HG03196 (cell line): ENCODE results near the gene CDK9.
"Not testable (repeated sequence)": the region's sequence is repeated elsewhere in the genome, so short reads cannot be mapped to it uniquely, and the experiment has no call there.

Experiments used
- ATAC-seq: cut with Tn5 transposase; IDR thresholded peaks from one replicate; pipeline ENCODE4 v1.9.1; 2021; ENCODE audit not compliant: unreplicated experiment

The CDK9 gene

DNA sequence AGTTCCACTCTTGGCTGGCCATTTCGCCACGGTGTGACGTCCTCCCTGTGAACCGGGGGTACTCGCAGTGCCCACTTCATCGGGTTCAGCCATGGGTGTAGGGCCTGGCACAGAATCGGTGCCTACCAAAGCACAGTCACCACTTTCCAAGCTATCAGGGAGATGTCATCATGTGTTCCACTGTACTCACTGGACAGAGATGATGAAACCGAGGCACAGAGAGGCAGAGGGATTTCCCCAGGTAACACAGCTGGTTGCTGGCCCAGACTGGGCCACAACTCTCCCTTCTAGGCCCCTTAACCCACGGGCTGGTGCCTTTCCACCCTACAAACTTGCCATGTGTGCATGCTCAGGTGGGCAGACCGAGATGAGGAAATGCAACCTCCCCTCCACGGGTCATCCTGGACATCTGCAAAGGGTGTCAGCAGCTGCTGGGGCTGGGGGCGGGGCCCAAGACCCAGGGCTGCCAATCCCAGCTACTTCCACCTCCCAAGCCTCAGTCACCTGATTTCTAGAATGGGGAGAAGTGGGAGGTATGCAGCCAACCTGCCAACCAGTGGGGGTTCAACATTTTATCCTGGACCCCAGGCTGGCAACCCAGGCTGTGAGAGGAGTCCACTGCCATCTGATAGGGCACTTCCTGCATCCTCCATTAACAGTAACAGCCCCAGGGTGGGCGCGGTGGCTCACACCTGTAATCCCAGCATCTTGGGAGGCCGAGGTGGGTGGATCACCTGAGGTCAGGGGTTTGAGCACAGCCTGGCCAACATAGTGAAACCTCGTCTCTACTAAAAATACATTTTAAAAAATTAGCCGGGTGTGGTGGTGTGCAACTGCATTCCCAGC lies 6.5 kb upstream of the CDK9 start:
- peak; percentile 36 for ATAC-seq

DNA sequence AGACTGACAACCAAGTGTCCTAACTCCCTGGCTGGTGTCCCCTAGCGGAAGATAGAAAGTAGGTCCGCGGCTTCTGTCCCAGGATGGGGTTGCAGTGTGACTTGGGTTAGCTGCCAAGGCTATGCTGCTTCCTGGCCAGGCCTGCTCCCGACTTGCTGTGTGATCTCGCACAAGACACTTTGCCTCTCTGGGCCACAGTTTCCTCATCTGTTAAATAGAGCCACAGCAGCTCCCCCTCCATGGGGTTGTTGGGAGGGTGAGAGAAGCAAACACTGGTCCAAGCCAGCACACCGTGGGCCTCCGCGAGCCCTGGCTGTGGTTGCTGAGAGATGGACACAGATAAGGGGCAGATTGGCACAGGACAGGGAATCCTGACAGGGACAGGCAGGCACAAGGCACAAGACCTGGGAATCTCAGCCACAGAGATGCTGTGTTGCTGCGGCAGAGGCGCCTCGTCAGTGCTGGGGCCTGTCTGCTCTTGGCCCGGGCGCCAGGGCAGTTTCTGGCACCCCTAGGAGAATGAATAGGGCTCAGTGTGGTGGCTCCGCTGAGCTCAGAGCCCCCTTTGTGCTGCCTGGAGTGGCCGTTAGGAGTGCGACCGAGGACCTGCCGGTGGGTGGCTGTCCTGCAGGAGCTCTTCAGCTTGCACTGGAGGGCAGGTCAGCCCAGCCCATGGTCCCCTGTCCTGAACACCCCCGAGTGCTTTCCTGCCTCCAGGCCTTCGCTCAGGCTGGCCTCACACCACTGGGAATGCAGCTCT lies 5.5 kb upstream of the CDK9 start:
- no peak for ATAC-seq

DNA sequence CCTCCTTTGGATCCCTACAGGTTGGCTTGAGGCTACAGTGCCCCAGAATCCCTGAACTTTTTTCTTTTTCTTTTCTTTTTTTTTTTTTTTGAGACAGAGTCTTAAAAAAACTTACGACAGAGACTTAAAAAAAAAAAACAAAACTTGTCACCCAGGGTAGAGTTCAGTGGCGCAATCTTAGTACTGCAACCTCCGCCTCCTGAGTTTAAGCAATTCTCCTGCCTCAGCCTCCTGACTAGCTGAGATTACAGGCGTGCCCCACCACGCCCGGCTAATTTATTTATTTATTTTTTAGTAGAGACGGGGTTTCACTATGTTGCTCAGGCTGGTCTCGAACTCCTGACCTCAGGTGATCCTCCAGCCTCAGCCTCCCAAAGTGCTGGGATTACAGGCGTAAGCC lies 4.9 kb upstream of the CDK9 start:
- ATAC-seq: not testable (repeated sequence)

DNA sequence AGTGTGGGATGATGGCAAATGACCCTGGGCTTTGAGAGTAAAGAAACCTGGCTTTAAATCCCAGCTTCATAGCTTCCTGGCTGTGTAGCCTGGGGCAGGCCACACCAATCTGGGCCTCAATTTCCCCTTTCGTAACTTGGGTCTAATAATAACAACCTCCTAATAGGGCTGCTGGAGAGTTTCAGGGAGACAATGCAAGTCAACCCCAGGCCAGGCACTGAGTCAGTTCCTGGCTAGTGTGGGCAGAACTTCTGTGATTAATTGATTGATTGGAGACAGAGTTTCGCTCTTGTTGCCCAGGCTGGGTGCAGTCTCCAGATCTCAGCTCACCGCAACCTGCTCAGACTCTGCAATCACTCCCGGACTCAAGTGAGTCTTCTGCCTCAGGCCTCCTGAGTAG lies 4.0 kb upstream of the CDK9 start:
- ATAC-seq: no peak

DNA sequence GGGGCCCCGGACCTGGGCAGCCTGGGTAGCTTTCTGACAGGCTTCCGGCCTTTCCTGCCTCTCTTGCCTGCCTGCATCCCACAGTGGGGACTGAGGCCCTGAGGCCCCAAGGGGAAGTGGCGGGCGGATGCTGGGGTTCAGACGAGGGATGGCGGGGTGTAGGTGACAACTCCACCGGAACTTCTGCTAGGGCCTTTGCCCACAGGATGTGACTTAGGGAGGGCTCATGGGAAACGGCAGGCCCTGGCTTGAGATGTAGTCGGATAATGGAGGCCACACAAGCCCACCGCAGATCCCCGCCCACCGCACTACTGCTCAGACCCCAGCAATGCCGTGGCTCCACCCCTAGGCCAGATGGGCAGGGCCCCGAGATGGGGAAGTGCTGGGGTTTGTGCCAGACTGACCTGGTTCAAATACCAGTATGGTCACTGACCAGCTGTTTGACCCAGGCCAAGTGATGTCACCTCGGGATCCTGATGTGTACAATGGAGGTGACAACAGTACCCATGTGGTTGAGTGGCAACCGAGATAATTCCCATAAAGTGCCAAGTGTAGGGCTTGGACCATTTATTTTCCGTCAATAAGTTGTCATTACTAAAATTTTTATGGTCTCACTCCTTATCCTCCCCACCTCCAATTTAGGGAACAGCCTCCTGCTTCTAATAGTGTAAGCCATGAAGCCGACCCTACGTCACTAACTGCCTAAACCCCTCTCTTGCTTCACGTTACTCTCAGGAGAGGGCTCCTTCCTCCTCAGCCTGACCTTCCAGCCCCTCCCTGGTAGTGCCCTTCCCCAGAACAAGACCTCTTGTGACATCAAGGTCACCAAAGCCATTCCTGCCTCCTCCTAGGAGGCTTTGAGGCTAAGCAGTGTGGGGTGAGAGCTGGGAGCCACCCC lies 2.5 kb upstream of the CDK9 start:
- ATAC-seq: no peak

DNA sequence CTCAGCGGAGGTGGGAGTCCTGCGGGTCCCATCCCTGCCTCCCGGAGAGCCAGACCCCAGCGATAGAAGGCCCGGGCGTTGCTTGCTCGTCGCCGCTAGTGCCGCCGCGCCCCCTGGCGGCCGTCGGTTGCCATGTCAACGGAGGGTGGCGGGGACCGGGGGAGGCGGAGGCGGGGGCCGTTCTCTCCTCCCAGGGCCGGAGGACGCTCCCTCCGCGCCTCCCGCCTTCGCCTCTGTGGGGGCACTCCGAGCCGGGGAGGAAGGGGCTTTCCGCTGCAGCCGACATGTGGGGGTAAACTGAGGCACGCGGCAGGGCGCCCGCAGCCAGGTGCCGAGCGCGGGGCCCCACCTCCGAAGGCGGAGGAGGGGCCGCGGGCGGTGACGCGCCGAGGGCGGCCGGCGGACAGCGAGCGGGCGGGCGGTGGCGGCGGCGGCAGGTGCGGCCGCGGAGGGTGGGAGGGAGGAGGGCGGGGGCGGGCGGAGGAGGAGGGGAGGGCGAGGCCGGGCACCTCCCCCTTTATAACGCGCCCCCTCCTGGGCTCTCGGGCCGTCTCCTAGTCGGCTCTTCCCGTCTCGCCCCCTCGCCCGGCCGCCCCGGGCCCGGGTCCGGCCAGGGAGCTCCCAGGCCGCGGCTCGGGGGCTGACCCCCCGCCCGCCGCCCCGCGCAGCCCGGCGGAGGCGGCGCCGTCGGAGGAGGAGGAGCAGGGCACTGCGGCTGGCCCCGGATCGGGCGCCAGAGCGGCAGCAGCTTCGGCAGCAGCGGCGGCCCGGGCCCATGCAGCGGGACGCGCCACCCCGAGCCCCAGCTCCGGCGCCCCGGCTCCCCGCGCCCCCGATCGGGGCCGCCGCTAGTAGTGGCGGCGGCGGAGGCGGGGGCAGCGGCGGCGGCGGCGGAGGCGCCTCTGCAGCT lies 556 bp upstream of the CDK9 start:
- peak; percentile 44 for ATAC-seq

DNA sequence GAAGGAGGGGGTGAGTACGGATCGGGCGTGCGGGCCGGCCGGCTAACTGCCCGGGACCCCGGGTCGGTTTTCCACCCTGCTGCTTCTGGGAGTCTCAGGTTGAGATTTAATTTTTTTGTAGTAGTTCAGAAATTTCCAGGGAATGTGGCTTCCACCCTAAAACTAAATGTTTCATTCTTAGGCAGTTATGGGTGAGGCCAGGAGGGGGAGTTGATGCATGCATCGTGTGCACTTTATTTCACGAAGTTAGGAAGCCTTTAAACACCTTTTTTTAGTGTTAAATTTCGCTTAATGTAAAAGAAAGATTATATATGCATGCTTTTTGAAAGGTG lies 905 bp downstream of the CDK9 start:
- ATAC-seq: no peak

DNA sequence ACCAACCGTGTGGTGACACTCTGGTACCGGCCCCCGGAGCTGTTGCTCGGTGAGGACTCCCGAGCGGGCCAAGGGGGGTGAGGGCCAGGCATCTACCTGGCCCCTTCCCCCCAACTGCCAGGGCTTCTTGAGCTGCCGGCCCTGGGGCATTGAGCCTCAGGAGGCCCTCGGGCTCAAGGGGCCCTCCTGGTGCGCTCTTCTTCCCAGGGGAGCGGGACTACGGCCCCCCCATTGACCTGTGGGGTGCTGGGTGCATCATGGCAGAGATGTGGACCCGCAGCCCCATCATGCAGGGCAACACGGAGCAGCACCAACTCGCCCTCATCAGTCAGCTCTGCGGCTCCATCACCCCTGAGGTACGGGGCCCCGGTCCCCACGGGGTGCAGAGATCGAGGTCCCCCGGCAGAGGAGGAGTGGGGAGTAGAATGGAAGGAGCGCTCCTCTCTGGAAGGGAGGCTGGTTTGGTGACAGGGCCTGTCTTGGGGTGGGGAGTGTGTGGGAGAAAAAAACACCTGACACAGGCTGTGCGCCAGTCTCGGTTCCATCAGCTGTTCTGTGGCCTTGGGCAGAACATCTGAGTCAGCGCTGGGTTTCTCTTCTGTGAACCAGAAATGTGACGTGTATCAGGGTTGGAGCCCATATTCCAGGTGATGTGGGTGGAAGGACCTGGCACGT lies 2.6 kb downstream of the CDK9 start:
- no peak for ATAC-seq

DNA sequence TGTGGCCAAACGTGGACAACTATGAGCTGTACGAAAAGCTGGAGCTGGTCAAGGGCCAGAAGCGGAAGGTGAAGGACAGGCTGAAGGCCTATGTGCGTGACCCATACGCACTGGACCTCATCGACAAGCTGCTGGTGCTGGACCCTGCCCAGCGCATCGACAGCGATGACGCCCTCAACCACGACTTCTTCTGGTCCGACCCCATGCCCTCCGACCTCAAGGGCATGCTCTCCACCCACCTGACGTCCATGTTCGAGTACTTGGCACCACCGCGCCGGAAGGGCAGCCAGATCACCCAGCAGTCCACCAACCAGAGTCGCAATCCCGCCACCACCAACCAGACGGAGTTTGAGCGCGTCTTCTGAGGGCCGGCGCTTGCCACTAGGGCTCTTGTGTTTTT lies 3.3 kb downstream of the CDK9 start:
- ATAC-seq: no peak

DNA sequence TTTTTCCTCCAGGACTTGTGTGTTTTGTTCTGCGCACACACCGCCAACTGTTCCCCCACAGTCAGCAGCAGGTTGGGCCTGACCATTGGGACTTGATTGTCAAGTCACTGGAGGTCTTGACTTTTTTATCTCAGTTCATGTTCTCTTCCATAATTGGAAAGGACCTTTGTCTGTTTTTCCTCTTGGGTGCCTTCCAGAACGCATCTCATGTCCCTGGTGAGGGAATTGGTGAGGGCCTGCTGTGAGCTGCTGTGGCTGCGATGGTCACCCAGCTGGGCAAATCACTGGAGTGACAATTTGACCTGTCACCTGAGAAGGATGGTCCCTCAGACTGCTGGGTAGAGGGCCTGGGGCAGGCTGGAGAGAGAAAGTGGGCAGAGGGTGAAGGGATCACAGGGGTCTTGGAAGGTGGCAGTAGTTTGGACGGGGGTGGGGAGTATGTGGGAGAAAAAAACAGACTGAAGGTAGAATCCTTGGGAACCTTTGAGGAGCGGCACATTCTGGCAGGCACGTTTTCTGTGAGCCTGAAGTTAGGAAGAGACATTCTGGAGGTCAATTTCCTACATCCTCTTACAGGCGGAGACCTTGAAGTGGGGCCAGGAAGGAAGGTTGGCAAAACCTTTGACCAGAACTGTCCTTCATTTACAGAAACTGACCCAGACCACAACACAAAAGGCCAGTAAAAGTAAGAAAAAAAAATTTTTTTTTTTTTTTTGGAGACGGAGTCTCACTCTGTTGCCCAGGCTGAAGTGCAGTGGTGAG lies 4.4 kb downstream of the CDK9 start:
- no peak for ATAC-seq

DNA sequence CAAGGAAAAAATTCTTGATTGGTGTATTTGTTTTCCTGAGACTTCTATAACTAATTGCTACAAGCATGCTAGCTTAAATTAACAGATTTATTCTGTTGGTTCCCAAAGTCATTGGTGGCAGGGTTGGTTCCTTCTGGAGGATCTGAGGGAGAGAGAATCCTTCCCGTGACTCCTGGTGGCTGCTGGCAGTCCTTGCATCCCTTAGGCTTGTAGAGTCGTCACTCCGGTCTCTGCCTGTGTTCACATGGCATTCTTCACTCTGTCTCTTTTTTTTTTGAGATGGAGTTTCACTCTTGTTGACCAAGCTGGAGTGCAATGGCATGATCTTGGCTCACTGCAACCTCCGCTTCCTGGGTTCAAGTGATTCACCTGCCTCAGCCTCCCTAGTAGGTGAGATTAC lies 5.3 kb downstream of the CDK9 start:
- no peak for ATAC-seq

DNA sequence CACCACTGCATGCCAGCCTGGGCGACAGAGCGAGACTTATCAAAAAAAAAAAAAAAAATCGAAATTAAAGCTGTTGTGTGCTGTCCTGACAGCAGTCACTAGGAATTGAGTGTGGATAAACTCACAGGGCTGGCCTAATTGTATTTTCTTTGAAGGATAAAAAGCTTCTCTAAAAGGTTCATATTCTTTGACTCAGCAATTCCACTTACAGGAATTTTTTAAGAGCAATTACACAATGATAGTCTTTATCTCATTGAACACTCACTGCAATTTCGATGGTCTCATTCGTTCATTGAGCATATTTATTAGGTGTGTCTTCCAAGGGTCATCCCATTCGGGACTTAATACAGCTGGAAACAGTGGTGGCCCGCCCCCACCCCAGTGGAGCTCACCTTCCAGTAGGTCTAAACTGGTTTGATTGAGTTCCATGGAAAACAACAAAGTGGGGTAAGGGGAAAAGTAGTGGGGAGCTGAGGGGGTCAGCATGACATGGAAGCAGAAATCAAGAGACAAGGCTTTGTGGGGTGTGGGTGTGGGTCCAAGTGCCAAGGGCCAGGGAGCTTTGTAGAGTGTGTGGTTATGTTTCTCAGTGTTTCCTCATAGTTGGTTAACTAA lies 6.7 kb downstream of the CDK9 start:
- no peak for ATAC-seq

DNA sequence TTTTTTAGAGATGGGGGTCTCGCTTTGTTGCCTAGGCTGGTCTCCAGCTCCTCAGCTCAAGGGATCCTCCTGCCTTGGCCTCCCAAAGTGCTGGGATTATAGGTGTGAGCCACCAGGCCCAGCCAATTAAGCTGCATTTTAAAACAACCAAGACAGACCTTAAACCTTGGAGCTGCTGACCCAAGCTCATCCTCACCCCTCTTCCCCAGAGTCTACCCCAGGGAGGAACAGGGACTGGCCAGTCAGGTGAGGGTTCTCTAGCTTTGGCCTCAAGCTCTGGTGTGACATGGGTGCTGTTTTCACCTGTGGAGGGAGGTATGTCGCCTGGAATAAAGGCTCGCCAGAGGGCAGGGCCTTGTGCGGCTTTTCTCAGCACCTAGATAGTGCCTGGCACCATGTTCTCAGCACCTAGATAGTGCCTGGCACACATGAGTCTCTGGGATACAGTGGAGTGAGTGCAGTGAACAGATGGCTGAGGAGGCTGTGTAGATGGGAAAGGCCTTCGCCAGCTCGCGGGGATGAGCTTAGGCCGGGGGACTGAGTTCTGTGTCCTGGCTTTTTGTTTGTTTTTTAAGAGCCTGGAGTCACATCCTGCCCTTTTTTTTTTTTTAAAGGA lies 7.4 kb downstream of the CDK9 start:
- no peak for ATAC-seq

DNA sequence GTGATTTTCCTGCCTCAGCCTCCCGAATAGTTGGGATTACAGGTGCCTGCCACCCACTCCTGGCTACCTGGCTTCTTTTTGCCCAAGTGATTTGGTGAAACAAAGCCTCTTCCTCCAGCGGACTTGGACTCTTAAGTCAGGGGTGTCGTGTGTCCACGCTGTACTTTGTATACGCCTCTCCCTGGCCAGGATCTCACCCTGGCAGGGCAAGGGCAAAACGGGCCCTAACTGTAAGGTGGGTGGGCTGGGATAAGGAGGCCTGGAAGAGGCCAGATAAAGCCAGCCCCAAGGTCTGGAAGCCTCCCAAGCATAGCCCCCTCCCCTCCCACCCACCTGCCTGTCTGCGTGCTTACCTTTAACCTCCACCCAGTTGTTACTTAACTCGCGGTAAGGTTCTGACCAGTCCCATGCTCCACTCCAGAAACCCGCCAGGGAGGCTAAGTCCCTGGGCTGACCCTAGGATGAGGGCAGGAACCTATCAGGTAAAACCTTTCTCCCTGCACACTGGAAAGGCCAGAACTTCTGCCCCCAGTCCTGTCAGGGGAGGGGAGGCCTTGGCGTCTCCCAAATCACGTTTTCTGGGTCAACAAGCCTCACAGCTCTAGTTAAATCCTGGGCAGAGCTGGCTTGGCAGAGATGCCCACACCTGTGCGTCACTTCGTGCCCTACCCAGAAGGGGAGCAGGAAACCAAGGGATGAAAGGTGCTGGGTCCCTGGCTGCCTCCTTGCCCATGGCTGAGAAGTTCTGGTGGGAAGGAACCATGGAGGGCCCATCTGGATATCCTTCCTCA lies 8.4 kb downstream of the CDK9 start:
- no peak for ATAC-seq

DNA sequence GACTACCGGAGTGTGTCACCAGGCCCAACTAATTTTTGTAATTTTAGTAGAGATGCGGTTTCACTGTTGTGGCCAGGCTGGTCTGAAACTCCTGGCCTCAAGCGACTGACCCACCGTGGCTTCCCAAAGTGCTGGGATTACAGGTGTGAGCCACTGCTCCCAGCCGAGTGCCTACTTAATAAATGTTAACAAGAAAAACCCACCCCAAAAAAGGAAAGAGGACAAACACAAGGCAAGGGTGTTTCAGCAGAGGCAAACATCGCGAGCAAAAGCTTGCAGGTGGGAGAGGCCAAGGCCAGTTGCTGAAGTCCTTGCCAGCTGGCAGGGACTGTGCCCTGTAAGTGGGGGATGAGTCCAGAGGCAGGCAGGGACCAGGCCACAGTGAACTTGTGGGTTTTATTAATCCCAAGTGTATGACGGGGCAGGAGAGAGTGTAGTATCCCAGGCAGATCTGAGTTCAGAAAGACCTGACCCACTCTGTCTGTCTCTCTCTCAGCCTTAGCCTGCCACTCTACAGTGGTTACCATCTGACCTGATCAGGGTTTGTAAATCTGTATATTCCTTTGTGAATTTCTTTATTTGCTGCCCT lies 10.5 kb downstream of the CDK9 start:
- ATAC-seq: no peak

DNA sequence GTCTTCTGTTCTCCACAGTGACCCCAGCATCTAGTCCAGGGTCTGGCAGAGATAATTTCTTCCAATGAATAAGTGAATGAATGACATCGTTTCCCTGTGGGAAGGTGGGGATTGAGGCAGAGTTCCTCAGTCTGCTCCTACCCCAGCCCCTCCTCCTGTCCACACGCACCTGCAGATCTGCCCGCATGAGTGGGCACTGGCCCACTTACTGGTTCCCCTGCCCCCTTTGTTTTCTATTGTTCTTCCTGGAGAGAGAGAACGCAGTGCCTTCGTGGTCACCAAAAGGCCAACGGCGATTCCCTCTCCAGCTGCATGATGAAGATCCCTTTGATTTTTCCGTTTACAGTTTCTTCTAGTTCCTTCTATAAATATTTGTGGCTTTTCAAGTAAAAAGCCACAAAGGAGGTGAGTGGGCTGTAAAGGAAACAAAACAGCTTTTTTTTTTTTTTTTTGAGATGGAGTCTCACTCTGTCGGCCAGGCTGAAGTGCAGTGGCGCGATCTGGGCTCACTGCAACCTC lies 11.1 kb downstream of the CDK9 start:
- no peak for ATAC-seq
